Body of pancreas (tissue), 4 donors: ENCODE results near the gene GRIA1.

Experiments used
- CTCF ChIP-seq, 7 experiments: fragments of 450-650 bp in 4 of 7; fragments of 200-600 bp in 3 of 7; sonication (generic) in 3 of 7; IDR thresholded peaks; one replicate each; pipeline ENCODE4 v1.5.1; 2016 to 2019; ENCODE audit warnings: antibody characterized with exemption in 7 of 7
- POLR2A ChIP-seq, 3 donors: fragments of 450-650 bp; IDR thresholded peaks; one replicate each; pipeline ENCODE4 v1.6.1; 2016; ENCODE audit warnings: antibody characterized with exemption in 3 of 3, mild to moderate bottlenecking in 2 of 3

GRCh38 chr5:153543959-153544470, 53.5 kb downstream of the GRIA1 start:
- TF ChIP-seq POLR2A (IDR thresholded peaks at IDR 0.05) (no peak), CTCF (IDR thresholded peaks at IDR 0.05) (no peak)
